Transverse colon (tissue), 4 donors: ENCODE data around the gene SMG1.
"Not testable (repeated sequence)": the region's sequence is repeated elsewhere in the genome, so short reads cannot be mapped to it uniquely, and the experiment has no call there.

ENCODE experiments used
- CTCF ChIP-seq, 5 experiments: fragments of 200-600 bp in 3 of 5; fragments of 450-650 bp in 2 of 5; sonication (generic) in 3 of 5; IDR thresholded peaks; 1 replicate in 2 of 5; 2 replicates in 3 of 5; pipeline ENCODE4 v1.5.1; 2016 to 2017; ENCODE audit warnings: antibody characterized with exemption in 5 of 5, inconsistent platforms in 3 of 5, mild to moderate bottlenecking in 2 of 5, moderate library complexity in 1 of 5
- EP300 ChIP-seq: sonication (generic); formaldehyde crosslinking; IDR thresholded peaks from one replicate; pipeline ENCODE4 v1.6.1; 2017; ENCODE audit warnings: antibody characterized with exemption, low read depth
- POLR2A ChIP-seq: fragments of 450-650 bp; IDR thresholded peaks from one replicate; pipeline ENCODE4 v1.6.1; 2016; ENCODE audit warnings: antibody characterized with exemption, mild to moderate bottlenecking, moderate library complexity
- POLR2AphosphoS5 ChIP-seq, 3 donors: sonication (generic); formaldehyde crosslinking; IDR thresholded peaks; one replicate each; pipeline ENCODE4 v1.6.1; 2016; ENCODE audit warnings: antibody characterized with exemption in 3 of 3

DNA sequence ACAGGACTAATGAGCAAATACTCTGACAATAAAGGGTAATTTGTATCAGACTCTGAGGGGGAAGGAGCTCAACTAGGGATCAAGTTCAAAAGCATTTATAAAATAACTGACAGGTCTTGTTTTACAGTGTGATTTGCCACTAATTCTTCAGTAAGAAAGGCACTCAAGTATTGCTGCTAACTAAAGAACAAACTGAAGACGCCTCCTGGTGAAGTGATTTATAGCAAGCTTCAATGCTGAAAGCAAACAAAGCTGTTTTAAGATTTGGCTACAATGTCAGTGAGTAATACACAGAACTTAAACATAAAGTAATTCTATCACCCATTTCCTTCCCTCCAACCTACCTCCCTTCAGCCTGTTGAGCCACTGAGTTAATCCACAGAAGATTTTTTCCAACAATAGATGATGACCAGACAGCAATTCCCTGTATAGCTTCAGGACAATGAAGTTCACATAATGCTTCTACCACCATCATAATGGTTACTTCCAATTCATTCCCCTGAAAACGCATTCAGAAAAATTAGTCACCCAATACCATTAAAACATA is 59.9 kb downstream of the SMG1 start:
- TF ChIP-seq POLR2A; POLR2AphosphoS5 (IDR thresholded peaks at IDR 0.05); CTCF (IDR thresholded peaks at IDR 0.05); EP300: not testable (repeated sequence)
